Measurements from ENCODE around the gene KCNJ6. TPM values are rescaled to one million over a fixed set of nuclear protein-coding genes. Genes with fewer than 3 reads are reported as not detected.

KCNJ6 gene
- total RNA-seq, 1 donor from 2014 or later = 0.33 TPM

- DNase-seq (ENCODE audit: low read depth) = no peak
- Histone ChIP-seq H3K4me3 (ENCODE audit: low read depth, low read length) (no peak overlapping the region), H3K36me3 (ENCODE audit: control insufficient read depth, insufficient read depth, low read length) (no peaks in the 10 kb centered on the region), H3K27me3 (ENCODE audit: control insufficient read depth, insufficient read depth, low read length) (no peaks in the 10 kb centered on the region)
- no peak for TF ChIP-seq CTCF (IDR thresholded peaks at IDR 0.05; ENCODE audit: insufficient read depth, low read length, poor library complexity, severe bottlenecking)
Observed at GRCh38 chr21:37622755-37623154, 293.5 kb downstream of the KCNJ6 start.

GRCh38 chr21:37620401-37620800 lies 295.9 kb downstream of the KCNJ6 start:
- DNase-seq (ENCODE audit: low read depth) = no peak
- H3K36me3 ChIP-seq (ENCODE audit: control insufficient read depth, insufficient read depth, low read length) = no peaks in the 10 kb centered on the region
- no peaks in the 10 kb centered on the region for H3K27me3 ChIP-seq (ENCODE audit: control insufficient read depth, insufficient read depth, low read length)
- TF ChIP-seq CTCF (IDR thresholded peaks at IDR 0.05; ENCODE audit: insufficient read depth, low read length, poor library complexity, severe bottlenecking) = no peak
- no peak overlapping the region for H3K4me3 ChIP-seq (ENCODE audit: low read depth, low read length)

- no peak for DNase-seq (ENCODE audit: low read depth)
- H3K36me3 ChIP-seq (ENCODE audit: control insufficient read depth, insufficient read depth, low read length) = no peaks in the 10 kb centered on the region
- no peak overlapping the region for H3K4me3 ChIP-seq (ENCODE audit: low read depth, low read length)
- no peaks in the 10 kb centered on the region for H3K27me3 ChIP-seq (ENCODE audit: control insufficient read depth, insufficient read depth, low read length)
- TF ChIP-seq CTCF (IDR thresholded peaks at IDR 0.05; ENCODE audit: insufficient read depth, low read length, poor library complexity, severe bottlenecking) = no peak
Observed at GRCh38 chr21:37619464-37619974, 296.7 kb downstream of the KCNJ6 start.

- DNase-seq (ENCODE audit: low read depth) = no peak
- Histone ChIP-seq H3K36me3 (ENCODE audit: control insufficient read depth, insufficient read depth, low read length) (no peaks in the 10 kb centered on the region), H3K27me3 (ENCODE audit: control insufficient read depth, insufficient read depth, low read length) (no peaks in the 10 kb centered on the region), H3K4me3 (ENCODE audit: low read depth, low read length) (no peak overlapping the region)
- no peak for TF ChIP-seq CTCF (IDR thresholded peaks at IDR 0.05; ENCODE audit: insufficient read depth, low read length, poor library complexity, severe bottlenecking)
Observed at GRCh38 chr21:37618081-37618480, 298.2 kb downstream of the KCNJ6 start.

GRCh38 chr21:37615962-37616361 lies 300.3 kb downstream of the KCNJ6 start:
- Histone ChIP-seq H3K27me3 (ENCODE audit: control insufficient read depth, insufficient read depth, low read length) (no peaks in the 10 kb centered on the region), H3K36me3 (ENCODE audit: control insufficient read depth, insufficient read depth, low read length) (no peaks in the 10 kb centered on the region), H3K4me3 (ENCODE audit: low read depth, low read length) (no peak overlapping the region)
- no peak for DNase-seq (ENCODE audit: low read depth)
- no peak for TF ChIP-seq CTCF (IDR thresholded peaks at IDR 0.05; ENCODE audit: insufficient read depth, low read length, poor library complexity, severe bottlenecking)

- Histone ChIP-seq H3K4me3 (ENCODE audit: low read depth, low read length) (no peak overlapping the region), H3K36me3 (ENCODE audit: control insufficient read depth, insufficient read depth, low read length) (no peaks in the 10 kb centered on the region), H3K27me3 (ENCODE audit: control insufficient read depth, insufficient read depth, low read length) (no peaks in the 10 kb centered on the region)
- TF ChIP-seq CTCF (IDR thresholded peaks at IDR 0.05; ENCODE audit: insufficient read depth, low read length, poor library complexity, severe bottlenecking) = no peak
- no peak for DNase-seq (ENCODE audit: low read depth)
Observed at GRCh38 chr21:37614351-37614875, 301.8 kb downstream of the KCNJ6 start.
